GM18868 (cell line): Measurements from ENCODE around the gene GRWD1.
A peak's percentile ranks its signal among the peaks of the same experiment; 100 is the strongest.

Experiments
- ATAC-seq: cut with Tn5 transposase; IDR thresholded peaks from one replicate; pipeline ENCODE4 v1.9.1; 2021; ENCODE audit warnings: mild to moderate bottlenecking, moderate library complexity; ENCODE audit not compliant: unreplicated experiment

The GRWD1 gene

GRCh38 chr19:48445606-48446481, at the start of gene GRWD1:
Gene GRWD1, plus strand, starts transcription at chr19:48445983. Its CDS starts 23 bp downstream, at chr19:48446006.
- ATAC-seq = peak; percentile 81

GRCh38 chr19:48396016-48396823, 49.6 kb upstream of the GRWD1 start:
- no peak for ATAC-seq

- no peak for ATAC-seq
Observed at GRCh38 chr19:48396824-48397176, 49.0 kb upstream of the GRWD1 start.

- ATAC-seq = no peak
Observed at GRCh38 chr19:48397263-48398101, 48.3 kb upstream of the GRWD1 start.

- ATAC-seq = no peak
Observed at GRCh38 chr19:48398102-48398374, 47.7 kb upstream of the GRWD1 start.

- peak; percentile 49 for ATAC-seq
Observed at GRCh38 chr19:48398375-48399235, 47.2 kb upstream of the GRWD1 start.

- ATAC-seq = no peak
Observed at GRCh38 chr19:48400018-48400742, 45.6 kb upstream of the GRWD1 start.

- ATAC-seq = no peak
Observed at GRCh38 chr19:48401287-48401686, 44.5 kb upstream of the GRWD1 start.

- no peak for ATAC-seq
Observed at GRCh38 chr19:48403606-48404005, 42.2 kb upstream of the GRWD1 start.

- ATAC-seq = no peak
Observed at GRCh38 chr19:48405010-48405659, 40.6 kb upstream of the GRWD1 start.

- no peak for ATAC-seq
Observed at GRCh38 chr19:48405850-48406249, 39.9 kb upstream of the GRWD1 start.

- no peak for ATAC-seq
Observed at GRCh38 chr19:48413879-48414587, 31.8 kb upstream of the GRWD1 start.

- ATAC-seq = no peak
Observed at GRCh38 chr19:48415395-48415794, 30.4 kb upstream of the GRWD1 start.

GRCh38 chr19:48415806-48416221, 30.0 kb upstream of the GRWD1 start:
- no peak for ATAC-seq

- no peak for ATAC-seq
Observed at GRCh38 chr19:48417421-48417820, 28.4 kb upstream of the GRWD1 start.

- no peak for ATAC-seq
Observed at GRCh38 chr19:48418317-48419064, 27.3 kb upstream of the GRWD1 start.

- ATAC-seq = no peak
Observed at GRCh38 chr19:48419158-48419920, 26.4 kb upstream of the GRWD1 start.
